22Rv1 (cell line): ENCODE measurements around the gene KCNC4.

Experiments used
- ZFX ChIP-seq: fragments of 450-650 bp; IDR thresholded peaks from 2 replicates; pipeline ENCODE4 v1.6.1; 2017; ENCODE audit warnings: antibody characterized with exemption, borderline replicate concordance
- TF ChIP-seq, protein P1 (sequence below): fragments of 450-650 bp; IDR thresholded peaks from 2 replicates; pipeline ENCODE4 v1.5.1; 2017; ENCODE audit warnings: mild to moderate bottlenecking

DNA sequence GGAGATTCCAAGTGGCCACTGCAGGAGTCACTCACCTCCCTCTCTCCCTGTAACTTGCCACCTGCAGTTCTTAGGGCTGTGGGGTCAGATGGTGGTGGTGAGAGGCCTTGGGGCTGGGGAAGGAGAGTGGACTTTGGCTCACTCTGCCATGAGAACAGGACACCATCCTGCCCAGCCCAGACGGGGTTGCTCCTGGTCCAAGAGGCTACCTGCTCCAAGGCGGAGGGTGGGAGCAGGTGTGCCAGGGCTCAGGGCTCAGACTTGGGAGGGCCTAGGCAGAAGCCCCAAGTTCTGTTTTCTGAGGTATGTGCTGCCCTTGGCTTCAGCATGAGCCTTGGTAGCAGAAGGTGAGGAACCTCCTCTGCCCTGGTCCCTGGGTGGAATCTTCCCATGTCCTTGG is 11.4 kb upstream of the KCNC4 start:
- TF ChIP-seq, protein P1, sequence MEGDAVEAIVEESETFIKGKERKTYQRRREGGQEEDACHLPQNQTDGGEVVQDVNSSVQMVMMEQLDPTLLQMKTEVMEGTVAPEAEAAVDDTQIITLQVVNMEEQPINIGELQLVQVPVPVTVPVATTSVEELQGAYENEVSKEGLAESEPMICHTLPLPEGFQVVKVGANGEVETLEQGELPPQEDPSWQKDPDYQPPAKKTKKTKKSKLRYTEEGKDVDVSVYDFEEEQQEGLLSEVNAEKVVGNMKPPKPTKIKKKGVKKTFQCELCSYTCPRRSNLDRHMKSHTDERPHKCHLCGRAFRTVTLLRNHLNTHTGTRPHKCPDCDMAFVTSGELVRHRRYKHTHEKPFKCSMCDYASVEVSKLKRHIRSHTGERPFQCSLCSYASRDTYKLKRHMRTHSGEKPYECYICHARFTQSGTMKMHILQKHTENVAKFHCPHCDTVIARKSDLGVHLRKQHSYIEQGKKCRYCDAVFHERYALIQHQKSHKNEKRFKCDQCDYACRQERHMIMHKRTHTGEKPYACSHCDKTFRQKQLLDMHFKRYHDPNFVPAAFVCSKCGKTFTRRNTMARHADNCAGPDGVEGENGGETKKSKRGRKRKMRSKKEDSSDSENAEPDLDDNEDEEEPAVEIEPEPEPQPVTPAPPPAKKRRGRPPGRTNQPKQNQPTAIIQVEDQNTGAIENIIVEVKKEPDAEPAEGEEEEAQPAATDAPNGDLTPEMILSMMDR, result no peak
- no peak for TF ChIP-seq ZFX
